ENCODE data around the gene TMIGD1. TPM values are rescaled to one million over a fixed set of nuclear protein-coding genes. Genes with fewer than 3 reads are reported as not detected.

TMIGD1 gene
- polyA plus RNA-seq (ENCODE audit: insufficient read length in 4 of 4) = 1 to 10 TPM in 1 of 4 donors, under 1 TPM in 2, not detected in 1; 0.20 to 1.4 (median 0.81) TPM

- no peak for DNase-seq (ENCODE audit: low read depth in 4 of 4, low spot score in 3 of 4)
Measured at GRCh38 chr17:30333503-30334360, at the start of gene TMIGD1. Gene TMIGD1 (minus strand): TSS chr17:30334057. CDS start chr17:30332133, 1,924 bp downstream.

GRCh38 chr17:30382345-30382744, 48.5 kb upstream of the TMIGD1 start:
- no peak for DNase-seq (ENCODE audit: low read depth in 4 of 4, low spot score in 3 of 4)

- no peak for DNase-seq (ENCODE audit: low read depth in 4 of 4, low spot score in 3 of 4)
Measured at GRCh38 chr17:30381340-30381659, 47.4 kb upstream of the TMIGD1 start.

- DNase-seq (ENCODE audit: low read depth in 4 of 4, low spot score in 3 of 4) = no peak
Measured at GRCh38 chr17:30380643-30381339, 46.9 kb upstream of the TMIGD1 start.

- no peak for DNase-seq (ENCODE audit: low read depth in 4 of 4, low spot score in 3 of 4)
Measured at GRCh38 chr17:30379903-30380381, 46.1 kb upstream of the TMIGD1 start.

GRCh38 chr17:30379303-30379902, 45.5 kb upstream of the TMIGD1 start:
- no peak for DNase-seq (ENCODE audit: low read depth in 4 of 4, low spot score in 3 of 4)

GRCh38 chr17:30378825-30379302, 45.0 kb upstream of the TMIGD1 start, which contains the start of gene CPD:
Gene CPD (plus strand): TSS chr17:30378927. CDS start chr17:30378981, 54 bp downstream.
- DNase-seq (ENCODE audit: low read depth in 4 of 4, low spot score in 3 of 4) = peak; percentile 89 to 93 (median 91)

- DNase-seq (ENCODE audit: low read depth in 4 of 4, low spot score in 3 of 4) = no peak
Measured at GRCh38 chr17:30378241-30378824, 44.5 kb upstream of the TMIGD1 start.

GRCh38 chr17:30377574-30378240, 43.9 kb upstream of the TMIGD1 start:
- DNase-seq (ENCODE audit: low read depth in 4 of 4, low spot score in 3 of 4) = no peak

GRCh38 chr17:30376621-30377452, 43.0 kb upstream of the TMIGD1 start:
- peak in 2 of 4 donors; percentile 56 to 68 for DNase-seq (ENCODE audit: low read depth in 4 of 4, low spot score in 3 of 4)

GRCh38 chr17:30375661-30376060, 41.8 kb upstream of the TMIGD1 start:
- DNase-seq (ENCODE audit: low read depth in 4 of 4, low spot score in 3 of 4) = no peak

GRCh38 chr17:30372755-30373154, 38.9 kb upstream of the TMIGD1 start:
- no peak for DNase-seq (ENCODE audit: low read depth in 4 of 4, low spot score in 3 of 4)

- no peak for DNase-seq (ENCODE audit: low read depth in 4 of 4, low spot score in 3 of 4)
Measured at GRCh38 chr17:30369995-30370394, 36.1 kb upstream of the TMIGD1 start.

GRCh38 chr17:30368912-30369720, 35.3 kb upstream of the TMIGD1 start:
- no peak for DNase-seq (ENCODE audit: low read depth in 4 of 4, low spot score in 3 of 4)

- no peak for DNase-seq (ENCODE audit: low read depth in 4 of 4, low spot score in 3 of 4)
Measured at GRCh38 chr17:30366536-30366935, 32.7 kb upstream of the TMIGD1 start.

GRCh38 chr17:30363715-30364202, 29.9 kb upstream of the TMIGD1 start:
- no peak for DNase-seq (ENCODE audit: low read depth in 4 of 4, low spot score in 3 of 4)

GRCh38 chr17:30361766-30362279, 28.0 kb upstream of the TMIGD1 start:
- no peak for DNase-seq (ENCODE audit: low read depth in 4 of 4, low spot score in 3 of 4)
